Thymus (tissue), 11 donors: ENCODE data around the gene LRMDA. TPM values are rescaled to one million over a fixed set of nuclear protein-coding genes. Genes with fewer than 3 reads are reported as not detected.

Experiments
- DNase-seq, 9 donors: peaks; one replicate each; pipeline ENCODE4 v3.0.0-alpha.2; 2013; ENCODE audit warnings: low spot score in 9 of 9, low read depth in 6 of 9, missing footprints in 1 of 9
- H3K27ac ChIP-seq, 2 donors: one replicate each; pipeline ENCODE4 v1.5.1; 2013; ENCODE audit warnings: control low read depth in 1 of 2, low read depth in 1 of 2, low read length in 1 of 2, mild to moderate bottlenecking in 1 of 2, moderate library complexity in 1 of 2
- H3K27me3 ChIP-seq, 2 donors: one replicate each; pipeline ENCODE4 v1.5.1; 2013; ENCODE audit warnings: low read length in 1 of 2; ENCODE audit not compliant: control insufficient read depth in 2 of 2, insufficient read depth in 1 of 2
- H3K36me3 ChIP-seq, 2 donors: one replicate each; pipeline ENCODE4 v1.5.1; 2013; ENCODE audit warnings: low read length in 1 of 2, mild to moderate bottlenecking in 1 of 2, moderate library complexity in 1 of 2; ENCODE audit not compliant: control insufficient read depth in 2 of 2, insufficient read depth in 2 of 2
- H3K4me1 ChIP-seq, 2 donors: one replicate each; pipeline ENCODE4 v1.5.1; 2013; ENCODE audit warnings: low read length in 2 of 2; ENCODE audit not compliant: control insufficient read depth in 2 of 2, insufficient read depth in 2 of 2
- H3K4me3 ChIP-seq, 2 donors: one replicate each; pipeline ENCODE4 v1.5.1; 2013; ENCODE audit warnings: low read length in 2 of 2, control low read depth in 1 of 2, mild to moderate bottlenecking in 1 of 2
- H3K9me3 ChIP-seq, 2 donors: one replicate each; pipeline ENCODE4 v1.5.1; 2013; ENCODE audit warnings: low read length in 1 of 2, mild to moderate bottlenecking in 1 of 2; ENCODE audit not compliant: control insufficient read depth in 2 of 2, insufficient read depth in 1 of 2
- WGBS: extraction: QIAGEN DNeasy Blood & Tissue Kit; methylation state at CpG from one replicate; pipeline ENCODE4 v1.1.7; 2013; 5-methylcytosine and 5-hydroxymethylcytosine counted together
- polyA plus RNA-seq: library from polyadenylated mRNA; stranded (reverse); fragments of 200-250 nt; gene quantifications from one replicate; pipeline ENCODE4 v1.2.3, GENCODE V29; 2013
- total RNA-seq: library from RNA; stranded (reverse); fragments of 120-200 nt; gene quantifications from one replicate; pipeline ENCODE4 v1.2.4, GENCODE V29; 2013
- donor health status: healthy.

The LRMDA gene
- total and polyA plus RNA-seq, 2 donors, result 2.5 to 4.6 TPM

GRCh38 chr10:76350583-76350982 is 919.2 kb downstream of the LRMDA start:
- no peak for DNase-seq
- Histone ChIP-seq H3K4me3 (no peak overlapping the region), H3K27ac (no peak overlapping the region), H3K9me3 (no peaks in the 10 kb centered on the region), H3K36me3 (no peaks in the 10 kb centered on the region), H3K4me1 (no peaks in the 10 kb centered on the region), H3K27me3 (no peaks in the 10 kb centered on the region)
- WGBS, result 92% methylated on average over 4 of the region's 4 CpGs

GRCh38 chr10:76352300-76352699 is 920.9 kb downstream of the LRMDA start:
- no peak overlapping the region for H3K27ac ChIP-seq
- H3K9me3 ChIP-seq, result no peaks in the 10 kb centered on the region
- H3K27me3 ChIP-seq, result no peaks in the 10 kb centered on the region
- no peaks in the 10 kb centered on the region for H3K4me1 ChIP-seq
- no peak overlapping the region for H3K4me3 ChIP-seq
- DNase-seq, result no peak
- H3K36me3 ChIP-seq, result no peaks in the 10 kb centered on the region
- WGBS, result 98% methylated on average over 5 of the region's 5 CpGs

DNA sequence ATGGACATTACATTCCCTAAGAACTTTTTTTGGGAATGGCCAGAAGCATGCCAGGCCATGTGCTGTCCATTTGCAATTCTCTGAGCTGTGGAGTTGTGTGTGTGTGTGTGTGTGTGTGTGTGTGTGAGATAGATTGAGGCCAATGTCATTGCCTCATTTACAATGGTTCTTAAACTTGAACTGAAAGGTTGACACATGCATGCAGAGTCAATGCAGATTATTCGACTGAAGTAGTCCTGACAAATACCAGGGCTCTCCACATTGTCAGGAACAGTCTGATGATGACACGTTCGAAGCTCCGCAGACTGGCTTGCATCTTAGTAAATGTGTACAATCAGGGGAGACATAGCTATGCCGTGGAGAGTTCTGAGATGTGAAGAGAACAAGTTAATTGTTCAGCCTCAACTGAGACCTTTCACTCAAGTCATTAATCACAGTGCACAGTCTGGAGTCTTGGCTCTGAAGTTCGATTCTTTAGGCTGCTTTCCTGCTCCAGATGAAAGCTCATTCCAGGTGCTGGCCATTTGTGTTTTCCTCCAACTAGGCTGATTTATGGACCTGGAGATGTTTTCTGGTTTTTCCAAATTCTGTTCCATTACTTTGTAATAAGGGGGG is 921.9 kb downstream of the LRMDA start:
- Histone ChIP-seq H3K27ac (no peak overlapping the region), H3K27me3 (no peaks in the 10 kb centered on the region), H3K36me3 (no peaks in the 10 kb centered on the region), H3K9me3 (no peaks in the 10 kb centered on the region), H3K4me3 (no peak overlapping the region), H3K4me1 (no peaks in the 10 kb centered on the region)
- 91% methylated on average over 6 of the region's 6 CpGs for WGBS
- DNase-seq, result peak in 1 of 9 donors; percentile 2

DNA sequence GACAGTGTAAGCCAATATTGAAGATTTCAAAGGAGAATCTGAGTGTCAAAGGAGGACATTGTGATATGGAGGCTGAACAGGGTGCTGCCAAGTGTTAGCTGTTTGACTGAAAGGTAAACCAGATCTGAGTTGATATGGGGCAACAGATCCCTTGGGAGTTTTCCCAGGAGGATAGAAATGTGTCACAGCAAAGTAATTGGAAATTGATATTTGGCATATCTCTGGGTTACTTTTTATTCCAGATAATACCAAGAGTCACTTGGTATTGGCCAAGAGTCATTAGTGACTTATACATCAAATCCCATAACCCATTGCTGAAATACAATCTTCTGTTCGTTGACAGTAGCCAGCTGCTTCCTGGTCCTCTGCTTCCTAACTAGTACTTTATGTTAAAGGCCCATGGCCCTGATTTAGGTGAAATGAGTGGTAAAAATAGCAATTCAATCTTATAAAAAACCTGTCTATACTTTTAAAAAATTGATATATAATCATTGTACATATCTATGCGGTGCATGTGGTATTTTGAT is 922.9 kb downstream of the LRMDA start:
- no peaks in the 10 kb centered on the region for H3K4me1 ChIP-seq
- 87% methylated on average over 2 of the region's 2 CpGs for WGBS

GRCh38 chr10:76354921-76355320 is 923.5 kb downstream of the LRMDA start:
- H3K36me3 ChIP-seq, result no peaks in the 10 kb centered on the region
- no peaks in the 10 kb centered on the region for H3K27me3 ChIP-seq
- 92% methylated on average over 4 of the region's 4 CpGs for WGBS
- H3K4me1 ChIP-seq, result no peaks in the 10 kb centered on the region
- DNase-seq, result no peak
- no peak overlapping the region for H3K27ac ChIP-seq
- no peak overlapping the region for H3K4me3 ChIP-seq
- H3K9me3 ChIP-seq, result no peaks in the 10 kb centered on the region

More for the DNA sequence above, 922.9 kb downstream of the LRMDA start:
- H3K4me3 ChIP-seq, result no peak overlapping the region
- H3K9me3 ChIP-seq, result no peaks in the 10 kb centered on the region
- no peaks in the 10 kb centered on the region for H3K36me3 ChIP-seq
- no peak for DNase-seq
- no peak overlapping the region for H3K27ac ChIP-seq
- no peaks in the 10 kb centered on the region for H3K27me3 ChIP-seq

DNA sequence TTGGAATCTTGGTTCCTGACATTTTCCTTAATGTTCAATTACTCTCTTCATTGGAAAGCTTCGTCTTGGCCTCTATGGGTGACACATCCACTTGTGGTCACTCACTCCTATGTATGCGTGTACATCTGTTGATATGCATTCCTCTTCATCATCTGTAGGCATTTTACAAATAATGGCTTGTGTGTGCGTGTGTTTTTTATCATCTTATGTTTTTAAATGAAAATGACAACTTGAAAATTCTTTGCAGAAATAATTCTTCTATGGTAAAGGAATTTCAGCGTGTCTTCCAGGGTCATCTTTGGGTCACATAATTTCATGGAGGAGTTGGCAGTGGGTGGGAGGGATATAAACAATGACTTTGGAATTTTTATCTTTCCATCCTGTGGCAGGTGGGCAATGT is 925.1 kb downstream of the LRMDA start:
- no peak for DNase-seq
- WGBS, result 94% methylated on average over 4 of the region's 4 CpGs
- Histone ChIP-seq H3K27me3 (no peaks in the 10 kb centered on the region), H3K4me1 (no peaks in the 10 kb centered on the region), H3K27ac (no peak overlapping the region), H3K36me3 (no peaks in the 10 kb centered on the region), H3K4me3 (no peak overlapping the region), H3K9me3 (no peaks in the 10 kb centered on the region)

- Histone ChIP-seq H3K4me1 (no peaks in the 10 kb centered on the region), H3K27me3 (no peaks in the 10 kb centered on the region), H3K4me3 (no peak overlapping the region), H3K36me3 (no peaks in the 10 kb centered on the region), H3K27ac (no peak overlapping the region), H3K9me3 (no peaks in the 10 kb centered on the region)
- no peak for DNase-seq
- WGBS, result 94% methylated on average over 8 of the region's 8 CpGs
These were observed 926.4 kb downstream of the LRMDA start for GRCh38 chr10:76357726-76358415.

GRCh38 chr10:76358743-76359395 is 927.4 kb downstream of the LRMDA start:
- Histone ChIP-seq H3K27me3 (no peaks in the 10 kb centered on the region), H3K27ac (no peak overlapping the region), H3K36me3 (no peaks in the 10 kb centered on the region), H3K9me3 (no peaks in the 10 kb centered on the region), H3K4me3 (no peak overlapping the region), H3K4me1 (no peaks in the 10 kb centered on the region)
- 99% methylated on average over 5 of the region's 5 CpGs for WGBS
- no peak for DNase-seq

DNA sequence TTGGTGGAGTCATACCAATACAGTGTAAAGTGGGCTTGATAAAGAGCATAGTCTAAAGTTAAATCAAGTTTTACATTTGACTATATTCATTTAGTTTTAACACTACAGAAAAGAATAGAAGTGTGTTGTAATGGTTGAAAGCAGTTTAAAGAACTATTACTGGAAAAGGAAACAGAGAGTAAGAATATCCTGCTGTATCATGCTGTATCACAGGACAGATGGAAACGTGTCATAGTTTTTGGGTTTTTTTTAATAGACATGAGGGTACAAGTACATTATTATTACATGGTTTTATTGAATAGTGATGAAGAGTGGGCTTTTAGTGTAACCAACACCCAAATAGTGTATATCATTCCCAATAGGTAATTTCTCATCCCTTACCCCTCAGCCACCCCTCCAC is 944.3 kb downstream of the LRMDA start:
- Histone ChIP-seq H3K36me3 (no peaks in the 10 kb centered on the region), H3K9me3 (no peaks in the 10 kb centered on the region), H3K27me3 (no peaks in the 10 kb centered on the region), H3K27ac (no peak overlapping the region), H3K4me3 (no peak overlapping the region), H3K4me1 (no peaks in the 10 kb centered on the region)
- WGBS, result 79% methylated on average over 1 of the region's 1 CpG
- no peak for DNase-seq
